CD4-positive, alpha-beta T cell (primary cell): Measurements from ENCODE around the gene LPAR6. TPM values are rescaled to one million over a fixed set of nuclear protein-coding genes. Genes with fewer than 3 reads are reported as not detected.

Source experiments
- ATAC-seq: fragments of 200-7000 bp; cut with Tn5 transposase; one replicate; pipeline ENCODE4 v1.10.0; 2022; ENCODE audit warnings: mild to moderate bottlenecking; ENCODE audit not compliant: poor library complexity
- CTCF ChIA-PET: fragments of 350-600 bp; sonication (Branson Sonifier 250); formaldehyde crosslinking; loops from one replicate; lab custom pipeline; 2021; ENCODE audit warnings: antibody characterized with exemption, inconsistent platforms; lab: Charles Lee
- POLR2A ChIA-PET: fragments of 350-600 bp; sonication (Branson Sonifier 250); formaldehyde crosslinking; loops from one replicate; lab custom pipeline; 2021; ENCODE audit warnings: antibody characterized with exemption, inconsistent platforms; lab: Charles Lee
- DNase-seq, 14 experiments: peaks; one replicate each; pipeline ENCODE4 v3.0.0-alpha.2; 2013 to 2020; ENCODE audit warnings: mixed read lengths in 2 of 14
- H3K27ac ChIP-seq, 2 donors: one replicate each; pipeline versions ENCODE4 v1.5.1 to v1.7.0; 2013; ENCODE audit warnings: low read length in 2 of 2, low read depth in 1 of 2, mild to moderate bottlenecking in 1 of 2
- H3K27me3 ChIP-seq, 2 experiments: 1 replicate in 1 of 2; 2 replicates in 1 of 2; pipeline versions ENCODE4 v1.6.1 to v1.7.0; 2013; ENCODE audit warnings: low read length in 2 of 2, control low read depth in 1 of 2, mild to moderate bottlenecking in 1 of 2, moderate library complexity in 1 of 2; ENCODE audit not compliant: insufficient read depth in 2 of 2, control insufficient read depth in 1 of 2
- H3K36me3 ChIP-seq: one replicate; pipeline ENCODE4 v1.6.1; 2013; ENCODE audit warnings: low read length, control low read depth; ENCODE audit not compliant: insufficient read depth
- H3K4me1 ChIP-seq: one replicate; pipeline ENCODE4 v1.6.1; 2013; ENCODE audit warnings: low read length, control low read depth; ENCODE audit not compliant: insufficient read depth
- H3K4me3 ChIP-seq: one replicate; pipeline ENCODE4 v1.5.1; 2013; ENCODE audit warnings: mild to moderate bottlenecking, low read length, moderate library complexity
- H3K9me3 ChIP-seq, 2 experiments: 1 replicate in 1 of 2; 2 replicates in 1 of 2; pipeline versions ENCODE4 v1.6.1 to v1.7.0; 2013; ENCODE audit warnings: low read length in 2 of 2, mild to moderate bottlenecking in 2 of 2, control low read depth in 1 of 2, moderate library complexity in 1 of 2; ENCODE audit not compliant: control insufficient read depth in 1 of 2, insufficient read depth in 1 of 2
- H3K27ac Mint-ChIP-seq: one replicate; pipeline ENCODE4 v1.8.0; 2020; ENCODE audit warnings: mixed read lengths
- H3K27me3 Mint-ChIP-seq: one replicate; pipeline ENCODE4 v1.8.0; 2021; ENCODE audit warnings: mixed read lengths
- H3K36me3 Mint-ChIP-seq: one replicate; pipeline ENCODE4 v1.8.0; 2021; ENCODE audit warnings: low read depth, mixed read lengths
- H3K4me1 Mint-ChIP-seq: one replicate; pipeline ENCODE4 v1.8.0; 2021; ENCODE audit warnings: low read depth, mixed read lengths
- H3K4me3 Mint-ChIP-seq: one replicate; pipeline ENCODE4 v1.8.0; 2020; ENCODE audit warnings: mild to moderate bottlenecking, mixed read lengths
- H3K9me3 Mint-ChIP-seq: one replicate; pipeline ENCODE4 v1.8.0; 2020; ENCODE audit warnings: mixed read lengths
- CTCF ChIP-seq: fragments of 200-600 bp; IDR thresholded peaks from one replicate; pipeline ENCODE4 v1.8.0; 2022; ENCODE audit warnings: antibody characterized with exemption, mild to moderate bottlenecking
- intact Hi-C, 2 experiments: fragments of 100-400 bp; cut with DNase I in 1 of 2; cut with micrococcal nuclease in 1 of 2; formaldehyde crosslinking; loops; one replicate each; pipeline versions ENCODE4 v1.15.1 to v1.9.0; 2023 to 2025; cut with DNase I, micrococcal nuclease
- total RNA-seq, 174 experiments: library from RNA in 2 of 174; stranded (reverse) in 2 of 174; gene quantifications; one replicate each; pipeline ENCODE4 v1.2.3 and lab custom pipeline; 2021 to 2026

Gene LPAR6
- total RNA-seq, 2 experiments from 2014 or later = 15.5 to 19.4 TPM

GRCh38 chr13:48446464-48446863 is 33.6 kb upstream of the LPAR6 start:
- ATAC-seq = no peak
- POLR2A ChIA-PET = interaction anchor here (0.8 to 1.0 kb wide), 2 partner anchors 46 to 415 kb away, joined by 3 read pairs; no protein-coding TSS in a partner anchor
- CTCF ChIA-PET = no interaction called here

GRCh38 chr13:48443442-48444208 is 30.7 kb upstream of the LPAR6 start:
- intact Hi-C loops = no loop called here
- Mint-ChIP-seq H3K9me3 (no peaks in the 10 kb centered on the region), H3K27me3 (no peaks in the 10 kb centered on the region), H3K36me3 (no peaks in the 10 kb centered on the region), H3K4me3 (peak overlapping the region; percentile 15), H3K27ac (peak overlapping the region; percentile 61), H3K4me1 (peaks cover 26% of the 10 kb centered on the region)
- no peak overlapping the region for H3K4me3 ChIP-seq
- DNase-seq = peak in 1 of 14 experiments; percentile 21
- no peak overlapping the region for H3K27ac ChIP-seq
- H3K9me3 ChIP-seq = no peaks in the 10 kb centered on the region
- no peak for ATAC-seq
- H3K4me1 ChIP-seq = peaks cover 8% of the 10 kb centered on the region
- no peaks in the 10 kb centered on the region for H3K27me3 ChIP-seq
- TF ChIP-seq CTCF = no peak
- CTCF ChIA-PET = interaction anchor here (1.2 to 2.9 kb wide), 2 partner anchors 52 to 137 kb away, joined by 3 to 9 read pairs; no protein-coding TSS in a partner anchor
- H3K36me3 ChIP-seq = no peaks in the 10 kb centered on the region
- POLR2A ChIA-PET = interaction anchor here (0.9 to 2.1 kb wide), 7 partner anchors 8 to 89 kb away, joined by 3 to 15 read pairs (median 6); partner anchors contain the start of genes LPAR6 and RCBTB2

More at GRCh38 chr13:48446464-48446863, 33.6 kb upstream of the LPAR6 start:
- no peaks in the 10 kb centered on the region for H3K27me3 Mint-ChIP-seq
- peaks cover 13% of the 10 kb centered on the region for H3K36me3 Mint-ChIP-seq
- Histone ChIP-seq H3K4me3 (no peak overlapping the region), H3K4me1 (peaks cover 12% of the 10 kb centered on the region), H3K9me3 (peaks cover 0 to 5% of the 10 kb centered on the region in 2 experiments), H3K36me3 (no peaks in the 10 kb centered on the region), H3K27ac (no peak overlapping the region), H3K27me3 (no peaks in the 10 kb centered on the region)
- H3K9me3 Mint-ChIP-seq = peaks cover 5% of the 10 kb centered on the region
- H3K4me1 Mint-ChIP-seq = peaks cover 22% of the 10 kb centered on the region
- TF ChIP-seq CTCF = no peak
- DNase-seq = peak in 1 of 14 experiments; percentile 27
- H3K27ac Mint-ChIP-seq = no peak overlapping the region
- intact Hi-C loops = loop anchor here in 1 of 2 experiments (5.0 kb wide), 1 partner anchor 34 kb away; the partner anchor contains the start of gene LPAR6
- H3K4me3 Mint-ChIP-seq = no peak overlapping the region

- no peaks in the 10 kb centered on the region for H3K9me3 Mint-ChIP-seq
- Histone ChIP-seq H3K4me3 (no peak overlapping the region), H3K36me3 (no peaks in the 10 kb centered on the region), H3K9me3 (no peaks in the 10 kb centered on the region), H3K27me3 (no peaks in the 10 kb centered on the region), H3K27ac (no peak overlapping the region), H3K4me1 (peaks cover 14% of the 10 kb centered on the region)
- intact Hi-C loops = no loop called here
- peaks cover 35% of the 10 kb centered on the region for H3K4me1 Mint-ChIP-seq
- H3K27ac Mint-ChIP-seq = no peak overlapping the region
- ATAC-seq (no peak), DNase-seq (no peak)
- no peak overlapping the region for H3K4me3 Mint-ChIP-seq
- H3K36me3 Mint-ChIP-seq = no peaks in the 10 kb centered on the region
- no peaks in the 10 kb centered on the region for H3K27me3 Mint-ChIP-seq
- no peak for TF ChIP-seq CTCF
- POLR2A ChIA-PET = interaction anchor here (1.5 kb wide), 1 partner anchor 23 kb away, joined by 8 read pairs; no protein-coding TSS in a partner anchor
- CTCF ChIA-PET = interaction anchor here (1.2 kb wide), 1 partner anchor 103 kb away, joined by 3 read pairs; no protein-coding TSS in a partner anchor
These were observed 24.5 kb upstream of the LPAR6 start for GRCh38 chr13:48437371-48437770.
